GM19239 (cell line): ENCODE data around the gene ZCCHC24.

Experiments used
- DNase-seq: peaks from one replicate; pipeline ENCODE4 v3.0.0; 2011; ENCODE audit warnings: low spot score; ENCODE audit not compliant: insufficient read length
- FAIRE-seq: peaks from 2 replicates; lab custom pipeline; 2011; peaks lifted over from hg19 to GRCh38; lab: Jason Lieb, UNC

ZCCHC24 gene

DNA sequence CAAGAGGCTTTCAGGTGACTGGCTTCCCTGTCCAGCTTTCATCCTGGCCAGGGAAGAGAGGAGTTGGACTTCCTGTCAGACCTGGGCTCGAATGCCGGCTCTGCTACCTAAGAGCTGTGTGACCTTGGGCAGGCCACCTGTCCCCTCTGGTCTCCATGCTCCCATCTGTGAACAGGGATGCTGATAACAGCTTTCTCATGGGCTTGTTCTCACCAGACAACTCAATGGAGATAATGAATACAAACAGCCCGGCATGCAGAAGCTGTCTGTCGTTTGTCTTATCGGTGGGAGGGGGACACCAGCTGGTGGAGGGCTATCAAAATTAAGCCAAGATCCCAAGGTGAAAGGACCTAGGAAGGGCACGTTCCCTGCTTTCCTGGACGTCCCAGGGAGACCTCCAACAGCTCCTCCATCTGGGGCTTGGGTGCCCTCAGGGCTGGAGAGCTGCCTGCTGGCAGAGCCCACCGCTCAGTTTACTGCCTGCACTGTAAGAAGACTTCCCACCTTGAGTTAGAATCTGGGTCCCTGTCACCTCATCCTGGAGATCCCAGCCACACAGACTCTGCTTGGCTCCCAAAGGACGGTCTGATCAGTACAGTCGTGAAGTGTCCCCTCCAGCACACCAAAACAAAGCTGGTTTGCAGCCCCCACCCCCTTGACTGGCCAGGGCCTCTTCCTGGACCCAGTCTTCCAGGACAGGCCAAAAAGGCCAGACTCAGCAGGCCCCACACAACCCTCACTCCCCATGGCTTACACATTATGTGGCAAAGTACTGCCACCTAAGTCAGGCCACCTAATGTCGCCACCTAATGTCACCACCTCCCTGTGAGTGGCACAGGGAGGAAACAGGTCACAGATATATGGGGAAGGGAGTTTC lies 57.2 kb downstream of the ZCCHC24 start:
- DNase-seq (no peak), FAIRE-seq (no peak)

DNA sequence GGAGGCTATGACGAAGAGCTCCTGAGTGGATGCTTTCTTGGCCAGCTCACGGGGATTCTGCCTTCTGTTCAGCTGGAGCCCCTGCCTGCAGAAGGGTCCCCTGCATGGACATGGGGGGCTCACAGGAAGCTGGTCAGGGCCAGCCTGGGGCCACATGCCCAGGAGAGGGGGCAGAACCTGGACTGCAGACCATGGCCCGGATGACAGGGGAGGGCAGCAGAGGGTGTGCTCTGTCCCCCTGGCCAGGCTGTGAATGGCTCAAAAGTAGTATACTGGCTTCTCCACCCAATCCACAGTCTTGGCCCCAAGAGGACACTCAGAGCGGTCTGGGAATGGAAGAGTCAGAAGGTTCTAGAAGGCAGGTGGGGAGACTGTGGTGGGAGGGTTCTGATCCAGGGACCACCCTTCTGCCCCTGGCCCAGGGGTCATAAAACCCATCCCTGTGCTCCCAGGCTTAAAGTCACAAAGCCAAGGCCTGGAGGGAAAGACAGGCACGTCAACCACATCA lies 57.9 kb downstream of the ZCCHC24 start:
- DNase-seq (no peak), FAIRE-seq (no peak)

DNA sequence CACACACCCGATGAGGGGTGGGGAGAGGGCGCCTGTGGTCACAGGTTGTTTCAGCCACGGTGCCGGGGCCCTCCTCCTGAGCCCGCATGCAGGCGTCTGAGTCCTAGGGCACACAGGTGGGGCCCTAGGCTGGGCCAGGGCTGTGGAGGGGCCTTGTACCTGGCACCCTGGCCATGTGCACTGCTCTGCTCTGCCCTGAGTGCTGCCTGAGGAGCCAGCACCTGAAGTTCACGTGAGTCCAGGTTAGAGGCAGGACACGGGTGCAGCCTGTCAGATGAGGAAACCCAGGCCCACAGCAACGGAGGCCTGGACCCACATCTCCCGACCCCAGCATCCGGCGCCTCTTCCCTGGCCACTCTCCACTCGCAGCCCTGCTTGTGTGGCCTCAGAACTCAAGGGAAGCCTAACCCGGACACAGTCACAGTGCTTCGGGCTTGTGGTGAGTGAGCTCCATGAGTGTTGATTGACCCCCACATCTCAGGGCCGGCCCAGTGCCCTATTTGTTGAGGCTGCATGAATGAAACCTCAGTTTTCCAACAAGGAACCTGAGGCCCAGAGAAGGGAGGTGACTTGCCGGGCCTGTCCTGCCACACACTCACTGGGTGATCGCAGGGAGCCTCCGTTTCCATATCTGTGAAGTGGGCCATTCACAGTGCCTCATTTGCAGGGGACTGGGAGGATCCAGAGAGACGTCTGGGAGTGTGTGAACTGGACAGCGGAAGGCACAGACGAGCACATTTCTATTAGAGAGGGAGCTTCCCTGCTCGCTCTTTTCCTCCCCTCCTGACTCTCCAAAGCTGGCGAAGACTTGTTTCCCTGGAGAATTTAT lies 58.6 kb downstream of the ZCCHC24 start:
- FAIRE-seq = no peak

DNA sequence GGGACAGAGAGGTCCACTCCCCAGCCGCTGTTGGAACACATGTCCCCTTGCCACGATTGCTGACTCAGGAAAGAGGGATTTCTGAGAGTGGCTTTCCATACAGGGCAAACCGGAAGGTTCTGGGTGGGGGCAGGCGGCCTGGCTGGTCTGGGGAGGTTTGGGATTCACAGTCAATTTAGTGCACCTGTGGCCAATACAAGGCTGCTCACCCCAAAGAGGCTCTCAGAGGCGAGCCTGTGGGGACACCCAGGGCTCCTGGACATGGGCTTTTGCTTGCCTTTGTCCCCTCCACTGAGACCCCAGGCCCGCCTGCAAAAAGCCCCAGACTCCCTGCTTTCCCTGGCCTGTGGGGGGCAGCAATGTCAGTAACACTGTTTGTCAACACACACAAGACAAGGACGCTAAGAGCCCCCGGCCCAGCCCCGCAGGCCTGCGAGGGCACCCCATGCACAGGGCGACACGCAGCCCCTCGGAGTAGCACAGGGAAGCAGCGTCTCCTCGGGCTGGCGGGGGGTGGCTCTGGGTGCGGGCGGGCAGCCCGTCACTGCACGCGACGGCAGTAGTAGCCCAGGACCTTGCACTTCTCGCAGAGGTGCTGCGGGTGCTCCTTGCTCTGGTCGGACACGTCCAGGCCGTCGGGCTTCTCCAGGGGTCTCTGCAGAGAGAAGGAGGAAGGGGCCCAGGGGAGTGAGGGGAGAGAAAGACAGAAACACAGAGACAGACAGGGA lies 59.5 kb downstream of the ZCCHC24 start:
- DNase-seq = no peak
- FAIRE-seq = no peak

More for the DNA sequence above, 58.6 kb downstream of the ZCCHC24 start:
- DNase-seq = no peak

DNA sequence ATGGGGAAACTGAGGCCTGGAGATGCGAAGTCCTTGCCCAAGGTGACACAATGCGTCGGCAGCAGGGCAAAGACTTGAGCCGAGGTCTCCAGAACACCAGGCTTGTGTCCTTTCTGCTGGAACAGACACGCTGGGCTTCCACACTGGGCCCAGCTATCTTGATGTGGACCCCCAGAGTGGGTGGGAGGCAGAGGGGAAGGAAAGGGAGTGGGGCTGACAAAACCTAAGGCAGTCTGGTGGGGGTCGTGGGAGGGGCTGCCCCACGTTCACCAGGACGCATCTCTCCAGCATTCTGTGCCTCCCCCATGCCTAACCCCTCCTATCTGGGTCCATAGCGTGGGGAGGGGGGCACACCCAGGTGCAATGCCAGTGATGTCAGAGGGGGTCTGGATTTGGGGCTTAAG lies 60.0 kb downstream of the ZCCHC24 start:
- FAIRE-seq = no peak
- no peak for DNase-seq

DNA sequence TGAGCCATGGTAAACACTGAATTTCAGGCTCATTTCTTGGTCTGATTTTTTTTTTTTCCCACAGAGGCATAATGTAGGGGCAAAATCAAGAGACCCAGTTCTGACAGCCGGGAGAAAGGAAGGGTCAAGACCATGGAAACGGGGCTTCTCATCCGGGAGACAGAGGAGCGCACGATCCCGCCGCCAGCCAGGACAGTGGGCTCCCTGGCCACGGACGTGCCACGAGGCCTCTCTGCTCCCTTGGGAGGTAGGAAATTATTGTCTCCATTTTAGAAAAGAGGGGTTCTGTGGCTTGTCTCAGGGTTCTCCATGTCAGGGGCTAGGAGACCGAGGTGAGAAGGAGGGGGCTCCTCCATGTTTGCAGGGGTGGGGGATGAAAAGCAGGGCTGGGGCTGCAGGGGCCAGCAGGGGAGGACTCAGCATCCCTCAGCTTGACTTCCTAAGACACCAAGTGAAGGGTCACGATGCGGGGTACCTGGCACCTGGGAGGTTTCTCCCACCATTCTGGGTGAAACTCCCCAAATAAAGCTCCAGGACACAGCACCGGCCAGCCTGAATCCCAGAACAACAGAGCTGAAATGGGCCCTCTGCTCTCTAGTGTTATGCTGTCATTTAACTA lies 60.5 kb downstream of the ZCCHC24 start:
- DNase-seq (no peak), FAIRE-seq (no peak)

DNA sequence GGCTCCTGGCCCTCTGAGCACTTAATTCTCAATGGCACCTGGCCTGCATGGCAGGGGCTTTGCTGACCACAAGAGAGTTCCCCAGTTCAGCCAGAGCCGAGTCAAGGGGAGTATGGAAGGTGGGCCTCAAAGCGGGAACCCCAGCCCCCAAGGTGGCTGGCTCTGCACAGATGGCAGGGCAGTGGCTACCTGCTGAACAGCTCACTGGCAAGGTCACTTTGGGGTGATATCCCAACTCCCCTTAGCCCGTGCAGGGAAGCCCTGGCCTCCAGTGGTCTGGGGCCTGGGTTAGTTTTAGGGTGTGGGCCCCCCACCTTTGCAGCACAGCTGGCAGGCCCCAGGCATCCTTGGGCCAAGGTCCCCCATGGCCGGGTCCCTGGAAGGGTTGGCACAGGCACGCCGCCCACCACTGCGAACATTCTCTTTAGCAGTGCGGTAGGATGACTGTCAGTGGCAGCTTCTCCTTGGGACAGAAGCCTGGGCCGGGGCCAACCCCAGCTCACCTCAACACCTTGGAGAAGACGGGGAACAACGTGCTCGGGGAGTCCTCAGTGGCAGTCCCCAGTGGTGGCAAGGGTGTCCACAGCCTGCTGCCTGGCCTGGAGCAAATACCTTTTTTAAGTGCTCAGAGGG lies 61.3 kb downstream of the ZCCHC24 start:
- DNase-seq = no peak

DNA sequence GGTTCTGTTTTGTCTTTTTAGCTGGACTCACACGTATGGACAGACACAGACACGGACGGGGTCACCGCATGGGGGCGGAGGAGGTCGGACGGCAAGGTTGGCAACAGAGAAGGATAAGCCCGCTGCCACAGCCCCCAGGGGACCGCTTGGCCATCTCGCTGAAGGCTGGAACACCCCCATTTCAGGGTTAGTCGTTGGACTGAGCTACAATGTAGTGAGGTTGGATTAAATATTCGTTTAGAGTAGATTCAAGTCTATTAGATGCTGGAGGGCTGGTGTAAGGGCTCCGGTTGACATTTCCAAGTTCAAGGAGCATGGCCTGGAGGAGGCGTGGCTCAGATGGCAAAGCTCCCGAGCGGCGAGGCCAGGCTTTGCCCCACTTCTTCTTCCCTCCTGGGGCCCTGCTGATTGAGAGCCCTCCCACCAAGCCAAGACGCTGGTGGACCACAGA lies 62.9 kb downstream of the ZCCHC24 start:
- DNase-seq (no peak), FAIRE-seq (no peak)

More for the DNA sequence above, 61.3 kb downstream of the ZCCHC24 start:
- FAIRE-seq = no peak

DNA sequence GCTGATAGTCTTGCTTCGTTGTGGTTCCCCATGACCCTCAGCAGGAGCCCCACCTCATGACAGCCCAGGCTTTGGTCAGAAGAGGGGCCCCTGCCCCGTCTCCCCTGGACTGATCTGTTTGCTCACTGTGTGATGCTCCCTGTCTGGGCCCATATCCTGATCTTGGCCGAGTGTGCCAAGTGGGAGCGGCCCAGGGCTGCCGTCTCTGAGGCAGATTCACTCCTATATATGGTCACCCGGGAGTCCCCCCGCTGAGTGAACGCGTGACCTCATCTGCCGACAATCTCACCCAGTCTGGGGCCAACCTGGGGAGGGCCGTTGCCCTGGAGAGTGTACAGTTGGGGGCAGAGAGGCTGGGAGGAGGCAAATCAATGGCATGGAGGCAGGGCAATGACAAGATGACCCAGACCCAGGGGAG lies 63.6 kb downstream of the ZCCHC24 start:
- DNase-seq = no peak
- FAIRE-seq = no peak

DNA sequence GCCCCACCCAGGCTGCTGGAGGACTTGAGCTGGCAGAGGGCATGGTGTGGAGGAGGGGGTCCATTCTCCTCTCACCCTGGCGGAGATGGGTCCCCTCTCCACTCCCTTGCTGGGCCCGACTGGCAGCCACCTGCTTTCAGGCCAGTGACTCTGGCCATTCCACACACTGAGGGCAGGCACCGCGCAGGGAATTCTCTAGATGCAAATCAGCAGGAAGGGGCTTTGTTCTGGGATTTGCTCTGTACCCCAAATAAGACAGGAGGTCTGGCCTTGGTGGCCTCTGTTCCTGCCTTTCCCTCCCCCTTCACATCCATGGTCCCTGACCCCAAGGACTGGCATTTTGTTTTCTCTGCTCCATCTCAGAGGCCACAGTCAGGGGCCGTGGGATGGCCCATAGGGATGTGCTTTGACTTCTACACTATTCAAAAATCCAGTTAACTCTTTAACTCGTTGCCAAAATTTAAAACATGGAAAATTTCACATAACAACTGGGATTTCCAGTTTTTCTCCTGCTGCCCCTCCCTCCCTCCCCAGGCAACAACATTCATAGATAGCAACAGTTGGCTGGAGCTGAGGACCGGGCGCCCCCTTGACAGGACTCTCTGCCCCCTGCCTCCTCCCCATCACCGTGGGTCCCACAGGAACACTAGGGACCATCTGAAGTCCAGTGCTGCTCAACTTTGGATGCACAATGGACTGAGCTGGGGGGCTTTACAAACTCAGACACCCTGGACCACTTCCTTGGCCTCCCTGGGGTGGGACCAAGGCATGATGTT lies 64.3 kb downstream of the ZCCHC24 start:
- DNase-seq (no peak), FAIRE-seq (no peak)

DNA sequence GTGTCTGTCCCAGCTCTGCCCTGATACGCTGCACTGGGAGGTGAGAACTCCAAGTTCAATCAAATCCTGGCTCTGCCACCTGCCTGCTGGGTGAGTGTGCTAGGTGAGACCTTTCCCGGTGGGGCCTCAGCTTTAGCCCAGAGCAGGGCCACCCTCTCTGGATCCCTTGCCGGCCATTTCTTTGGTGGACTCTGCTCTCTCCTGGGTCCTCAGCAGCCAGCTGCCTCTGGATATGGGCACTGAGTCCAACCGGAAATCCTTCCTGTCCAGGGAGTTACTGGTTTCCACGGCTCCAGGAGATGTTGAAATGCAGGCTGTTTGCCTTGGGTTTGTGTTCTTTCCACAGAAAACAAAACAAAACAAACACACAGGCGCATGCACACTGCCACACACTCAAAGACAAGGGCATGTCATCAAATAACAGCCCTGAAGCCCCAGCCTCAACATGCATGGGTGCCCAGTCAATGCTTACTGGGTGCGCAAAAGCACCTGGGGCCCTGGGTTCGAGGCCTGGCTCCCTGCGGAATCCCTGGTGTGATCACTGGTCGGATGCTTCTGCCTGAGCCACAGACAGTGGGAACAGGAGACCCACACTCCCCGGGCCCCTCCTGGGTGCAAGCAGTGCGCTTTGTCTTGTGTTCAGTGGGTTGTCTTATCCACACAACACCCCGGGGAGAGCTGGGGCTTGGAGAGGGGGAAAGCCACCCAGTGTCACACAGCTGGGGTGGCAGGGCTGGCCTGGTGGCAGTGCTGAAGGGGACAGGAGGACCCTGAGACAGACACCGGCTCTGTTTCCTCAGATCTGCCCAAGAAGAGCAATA lies 65.1 kb downstream of the ZCCHC24 start:
- no peak for FAIRE-seq
- DNase-seq = no peak

DNA sequence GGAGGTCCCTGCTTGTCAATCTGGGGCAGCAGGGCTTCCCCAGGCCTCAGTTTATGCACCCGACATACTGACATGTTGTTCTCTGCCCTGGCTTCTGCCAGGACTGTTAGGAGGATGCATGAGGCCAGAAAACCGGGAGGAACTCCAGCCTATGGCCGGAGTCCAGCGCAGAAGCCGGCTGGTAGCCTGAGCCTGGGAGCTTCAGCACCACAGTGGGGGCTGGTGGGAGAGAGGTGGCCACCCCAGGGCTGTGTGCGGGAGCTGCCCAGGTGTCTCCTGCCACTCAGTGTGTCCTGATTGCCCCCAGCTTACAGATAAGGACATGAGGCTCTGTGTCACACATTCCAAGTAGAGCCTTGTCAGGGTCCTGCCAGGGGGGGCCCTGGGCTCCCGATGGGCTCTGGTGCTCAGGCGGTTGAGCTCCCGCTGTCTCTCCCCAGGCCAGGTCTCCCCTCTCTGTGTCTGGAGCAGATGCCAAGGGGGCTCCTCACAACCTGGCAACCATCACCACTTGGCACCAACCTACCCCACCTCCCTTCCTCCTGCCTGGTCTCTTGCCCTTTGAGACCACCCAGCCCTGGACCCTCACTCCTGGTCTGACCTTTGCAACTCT lies 65.8 kb downstream of the ZCCHC24 start:
- FAIRE-seq (no peak), DNase-seq (no peak)

DNA sequence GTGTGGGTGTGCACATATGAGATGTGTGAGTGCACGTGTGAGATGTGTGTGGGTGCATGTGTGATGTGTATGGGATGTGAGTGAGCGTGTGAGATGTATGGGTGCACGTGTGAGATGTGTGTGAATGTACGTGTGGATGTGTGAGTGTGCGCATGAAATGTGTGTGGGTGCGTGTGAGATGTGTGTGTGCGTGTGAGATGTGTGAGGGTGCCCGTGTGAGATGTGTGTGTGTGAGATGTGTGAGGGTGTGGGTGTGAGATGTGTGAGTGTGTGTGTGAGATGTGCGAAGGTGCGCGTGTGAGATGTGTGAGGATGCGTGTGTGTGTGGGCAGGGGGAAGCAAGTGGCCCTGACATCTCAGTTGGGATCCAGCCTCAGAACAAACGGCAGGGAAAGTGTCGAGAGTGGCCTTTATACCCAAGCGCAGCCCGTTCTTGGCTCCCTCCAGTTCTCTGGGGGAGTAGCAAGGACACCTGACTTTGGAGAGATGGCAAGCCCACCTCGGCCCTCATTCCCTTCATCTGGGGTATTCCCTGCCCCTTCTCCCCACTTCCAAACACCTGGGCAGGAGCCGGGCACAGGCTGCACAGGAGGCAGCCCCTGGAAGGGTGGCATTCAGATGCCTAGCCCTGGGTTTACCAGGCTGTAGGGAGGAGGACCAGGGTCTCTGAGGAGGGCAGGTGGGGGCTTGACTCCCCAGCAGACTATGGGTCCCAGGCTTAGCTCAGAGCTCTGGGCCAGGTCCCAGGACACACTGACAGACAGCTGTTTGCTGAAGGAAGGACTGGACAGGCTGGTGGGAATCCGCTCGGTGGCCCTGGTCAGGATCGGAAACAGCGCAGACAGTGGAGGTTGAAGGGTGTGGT lies 66.5 kb downstream of the ZCCHC24 start:
- no peak for DNase-seq
- FAIRE-seq = no peak

DNA sequence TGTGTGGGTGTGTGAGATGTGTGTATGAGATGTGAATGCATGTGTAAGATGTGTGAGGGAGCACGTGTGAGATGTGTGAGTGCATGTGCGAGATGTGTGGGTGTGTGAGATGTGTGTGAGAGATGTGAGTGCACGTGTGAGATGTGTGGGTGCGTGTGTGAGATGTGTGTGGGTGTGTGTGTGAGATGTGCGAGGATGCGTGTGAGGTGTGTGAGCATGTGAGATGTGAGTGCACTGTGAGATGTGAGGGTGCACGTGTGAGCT lies 67.1 kb downstream of the ZCCHC24 start:
- FAIRE-seq = no peak
- no peak for DNase-seq

DNA sequence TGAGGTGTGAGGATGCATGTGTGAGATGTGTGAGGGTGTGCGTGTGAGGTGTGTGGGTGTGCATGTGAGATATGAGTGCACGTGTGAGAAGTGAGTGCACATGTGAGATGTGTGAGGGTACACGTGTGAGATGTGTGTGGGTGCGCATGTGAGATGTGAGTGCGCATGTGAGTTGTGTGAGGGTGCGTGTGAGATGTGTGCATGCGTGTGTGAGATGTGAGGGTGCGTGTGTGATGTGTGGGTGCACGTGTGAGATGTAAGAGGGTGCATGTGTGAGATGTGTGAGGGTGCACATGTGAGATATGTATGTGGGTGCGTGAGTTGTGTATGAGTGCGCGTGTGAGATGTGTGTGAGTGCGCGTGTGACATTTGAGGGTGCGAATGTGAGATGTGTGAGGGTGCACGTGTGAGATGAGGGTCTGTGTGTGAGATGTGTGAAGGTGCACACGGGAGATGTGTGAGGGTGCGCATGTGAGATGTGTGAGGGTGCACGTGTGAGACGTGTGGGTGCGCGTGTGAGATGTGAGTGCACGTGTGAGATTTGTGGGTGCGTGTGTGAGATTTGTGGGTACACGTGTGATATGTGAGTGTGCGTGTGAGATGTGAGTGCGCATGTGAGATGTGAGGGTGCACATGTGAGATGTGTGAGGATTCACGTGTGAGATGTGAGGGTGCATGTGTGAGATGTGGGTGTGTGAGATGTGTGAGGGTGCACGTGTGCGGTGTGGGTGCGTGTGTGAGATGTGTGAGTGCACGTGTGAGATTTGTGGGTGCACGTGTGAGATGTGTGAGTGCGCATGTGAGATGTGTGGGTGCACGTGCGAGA lies 67.7 kb downstream of the ZCCHC24 start:
- DNase-seq (no peak), FAIRE-seq (no peak)
